ENCODE results near the gene RBM3.

Gene RBM3

GRCh38 chrX:48578661-48579128 lies 4.4 kb downstream of the RBM3 start:
- no peak for DNase-seq

- no peak for DNase-seq
Measured at GRCh38 chrX:48579259-48579658, 5.0 kb downstream of the RBM3 start.

GRCh38 chrX:48580662-48581061 lies 6.4 kb downstream of the RBM3 start:
- no peak for DNase-seq

GRCh38 chrX:48584698-48585097 lies 10.4 kb downstream of the RBM3 start:
- DNase-seq = no peak

GRCh38 chrX:48589482-48590162 lies 15.3 kb downstream of the RBM3 start:
- DNase-seq = no peak

GRCh38 chrX:48590203-48591103 lies 16.2 kb downstream of the RBM3 start:
- DNase-seq = peak; percentile 35

- peak; percentile 88 for DNase-seq
Measured at GRCh38 chrX:48591255-48591791, 17.0 kb downstream of the RBM3 start.

- DNase-seq = no peak
Measured at GRCh38 chrX:48592971-48593370, 18.7 kb downstream of the RBM3 start.

GRCh38 chrX:48595929-48596328 lies 21.6 kb downstream of the RBM3 start:
- no peak for DNase-seq

GRCh38 chrX:48597353-48598264 lies 23.3 kb downstream of the RBM3 start, which contains the start of gene WDR13:
TSS of gene WDR13 (plus strand) at chrX:48597492. CDS start at chrX:48597997, 505 bp downstream.
- DNase-seq = peak; percentile 87

- no peak for DNase-seq
Measured at GRCh38 chrX:48598614-48599013, 24.3 kb downstream of the RBM3 start.

- no peak for DNase-seq
Measured at GRCh38 chrX:48599341-48599740, 25.1 kb downstream of the RBM3 start.

- DNase-seq = no peak
Measured at GRCh38 chrX:48600226-48600625, 25.9 kb downstream of the RBM3 start.

GRCh38 chrX:48601741-48602394 lies 27.6 kb downstream of the RBM3 start:
- no peak for DNase-seq

GRCh38 chrX:48604701-48605100 lies 30.4 kb downstream of the RBM3 start:
- no peak for DNase-seq

- DNase-seq = no peak
Measured at GRCh38 chrX:48606091-48606490, 31.8 kb downstream of the RBM3 start.

GRCh38 chrX:48611703-48612102 lies 37.4 kb downstream of the RBM3 start:
- DNase-seq = no peak

- DNase-seq = peak; percentile 13
Measured at GRCh38 chrX:48613502-48614160, 39.3 kb downstream of the RBM3 start.

GRCh38 chrX:48616576-48616975 lies 42.3 kb downstream of the RBM3 start:
- no peak for DNase-seq

- peak; percentile 2 for DNase-seq
Measured at GRCh38 chrX:48617542-48618340, 43.5 kb downstream of the RBM3 start.

Measured in HCEC 1CT (cell line).